ENCODE data around the gene GAB1.
A peak's percentile ranks its signal among the peaks of the same experiment; 100 is the strongest.

GAB1 gene

DNA sequence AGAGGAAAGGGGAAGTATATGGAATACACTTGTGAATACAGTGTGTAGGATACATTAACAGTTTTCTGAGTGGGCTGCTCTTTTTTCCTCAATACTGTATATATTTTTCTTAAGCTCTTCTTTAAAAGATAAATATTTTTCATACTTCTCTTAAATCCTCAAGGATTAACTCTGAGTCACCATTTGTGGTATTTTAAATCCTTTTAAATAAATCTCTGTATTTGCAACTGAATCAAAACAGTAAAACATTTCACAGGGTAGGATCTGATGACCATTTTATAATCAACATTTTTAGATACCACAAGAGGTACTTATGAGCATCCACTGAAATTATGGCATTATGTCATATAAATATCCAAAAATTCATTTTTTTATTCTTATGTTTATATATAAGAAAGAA is 87.6 kb downstream of the GAB1 start:
- DNase-seq, result peak; percentile 18

DNA sequence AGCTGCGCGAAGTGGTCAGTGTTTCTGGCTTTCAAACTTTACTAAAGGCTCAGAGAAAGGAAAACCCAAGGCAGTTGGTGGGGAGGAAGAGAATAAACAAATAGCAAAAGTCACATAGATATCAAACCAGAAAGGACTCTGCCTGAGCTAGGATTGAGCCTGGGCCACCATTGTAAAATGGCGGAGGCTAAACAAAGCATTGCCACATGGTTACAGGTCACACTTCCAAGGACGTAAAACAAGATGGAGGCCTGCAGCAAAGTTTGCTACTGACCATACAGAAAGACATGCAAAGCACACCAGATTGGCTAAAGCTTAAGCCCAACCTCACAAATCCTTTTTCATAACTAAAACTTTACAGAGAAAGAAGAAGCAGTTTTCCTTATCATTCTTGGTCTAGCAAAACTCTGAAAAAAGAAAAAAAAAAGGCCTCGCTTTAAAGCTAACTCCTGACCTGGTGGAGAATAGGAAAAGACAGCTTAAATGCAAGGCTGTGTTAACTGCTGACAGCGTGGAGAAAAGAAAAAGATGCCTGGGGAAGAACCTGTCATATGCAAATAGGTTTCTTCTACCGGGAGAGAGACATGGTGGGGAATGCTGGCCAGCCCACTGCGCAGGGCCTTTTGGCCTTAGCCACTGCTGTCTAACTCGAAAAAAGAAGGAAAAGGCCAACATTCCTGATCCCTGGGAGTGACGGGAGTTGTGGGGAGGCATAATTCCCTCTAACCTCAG is 95.0 kb downstream of the GAB1 start:
- no peak for DNase-seq

DNA sequence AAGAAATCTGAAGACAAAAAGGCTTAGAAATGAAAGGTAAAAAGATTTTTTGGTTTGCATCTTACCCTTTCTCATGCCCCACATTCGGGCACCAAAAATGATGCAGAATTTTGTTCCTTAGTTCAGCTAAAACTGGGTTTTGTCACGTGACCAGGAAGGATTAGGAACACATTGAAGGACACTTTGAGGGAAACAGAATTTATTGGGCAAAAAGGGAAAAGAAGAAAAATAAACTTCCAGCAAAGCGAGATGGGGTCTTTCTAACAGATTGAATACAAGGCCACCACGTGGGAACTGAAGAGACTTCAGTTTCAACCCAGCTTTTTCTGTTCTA is 95.5 kb downstream of the GAB1 start:
- DNase-seq, result no peak

DNA sequence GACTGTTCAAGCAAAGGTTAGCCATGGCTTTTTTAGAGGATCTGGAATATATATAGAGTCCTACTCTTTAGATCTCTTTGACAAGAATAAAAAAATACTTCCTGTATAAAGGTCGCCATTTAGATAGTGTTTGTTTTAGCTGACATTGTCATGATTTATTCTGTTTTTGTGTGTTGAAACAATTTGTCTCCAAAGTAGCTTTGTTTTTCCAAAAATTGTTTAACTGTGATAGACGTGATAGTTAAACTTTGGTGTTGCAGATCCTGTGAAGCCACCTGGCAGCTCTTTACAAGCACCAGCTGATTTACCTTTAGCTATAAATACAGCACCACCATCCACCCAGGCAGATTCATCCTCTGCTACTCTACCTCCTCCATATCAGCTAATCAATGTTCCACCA is 96.6 kb downstream of the GAB1 start:
- no peak for DNase-seq

DNA sequence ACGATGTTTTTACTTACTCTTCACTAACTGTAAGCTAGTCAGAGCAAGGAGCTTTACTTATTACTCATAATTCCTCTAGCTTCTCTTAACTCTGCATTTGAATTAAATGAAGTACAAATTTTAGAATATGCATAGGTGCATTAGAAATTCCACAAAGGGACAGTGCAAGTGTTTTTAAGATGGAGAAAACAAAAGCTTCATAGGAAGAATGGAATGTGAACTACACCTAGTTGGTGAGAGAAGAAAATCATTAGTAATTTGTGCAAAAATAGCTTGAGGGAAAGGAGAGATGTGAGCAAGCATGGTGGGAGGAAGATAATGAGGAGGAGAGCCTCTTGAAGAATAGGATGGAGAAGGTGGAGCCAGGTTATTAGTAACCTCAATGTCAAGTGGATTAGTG is 99.3 kb downstream of the GAB1 start:
- no peak for DNase-seq

DNA sequence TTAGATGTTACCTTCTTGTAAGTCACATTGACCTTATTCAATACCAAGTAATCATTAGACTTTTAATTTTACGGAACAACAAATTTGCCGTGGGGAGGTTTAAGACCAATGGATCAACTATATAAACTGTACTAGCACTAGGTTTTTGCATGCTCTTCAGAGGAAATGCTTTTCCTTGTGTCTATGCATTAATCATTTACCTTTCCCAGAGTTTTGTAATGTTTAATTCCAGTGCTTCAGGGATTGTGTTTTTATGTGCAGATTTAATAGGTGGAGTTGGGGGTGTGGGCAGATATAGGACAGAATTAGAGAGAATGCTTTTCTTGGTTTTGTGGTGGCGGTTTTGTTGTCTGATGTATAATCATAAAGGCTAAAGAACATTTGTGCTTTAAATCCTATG is 100.8 kb downstream of the GAB1 start:
- no peak for DNase-seq

DNA sequence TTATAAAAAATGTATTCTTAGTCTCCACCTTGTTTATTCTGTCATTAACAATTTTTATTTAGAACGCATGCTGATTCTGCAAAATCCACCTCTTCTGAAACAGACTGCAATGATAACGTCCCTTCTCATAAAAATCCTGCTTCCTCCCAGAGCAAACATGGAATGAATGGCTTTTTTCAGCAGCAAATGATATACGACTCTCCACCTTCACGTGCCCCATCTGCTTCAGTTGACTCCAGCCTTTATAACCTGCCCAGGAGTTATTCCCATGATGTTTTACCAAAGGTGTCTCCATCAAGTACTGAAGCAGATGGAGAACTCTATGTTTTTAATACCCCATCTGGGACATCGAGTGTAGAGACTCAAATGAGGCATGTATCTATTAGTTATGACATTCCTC is 101.3 kb downstream of the GAB1 start:
- DNase-seq, result no peak

DNA sequence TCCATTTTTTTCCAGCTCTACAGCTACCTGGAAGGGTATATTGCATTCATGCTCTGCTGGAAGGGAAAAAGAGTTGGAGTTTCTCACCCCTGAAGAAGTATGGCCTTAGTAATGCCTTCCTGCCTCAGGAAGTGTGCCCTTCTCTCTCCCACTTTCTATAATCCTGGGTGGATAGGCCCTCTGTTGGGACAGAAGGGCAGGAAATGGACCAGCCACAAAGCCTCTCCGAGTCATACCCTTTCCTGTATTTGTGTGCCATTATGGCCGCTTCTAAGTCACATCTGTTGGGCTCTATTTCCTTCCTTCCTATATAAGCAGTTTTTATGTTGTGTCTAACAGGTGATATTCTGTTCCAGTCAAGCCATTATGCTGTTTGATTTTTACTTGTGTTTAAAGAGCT is 102.0 kb downstream of the GAB1 start:
- DNase-seq, result peak; percentile 2

DNA sequence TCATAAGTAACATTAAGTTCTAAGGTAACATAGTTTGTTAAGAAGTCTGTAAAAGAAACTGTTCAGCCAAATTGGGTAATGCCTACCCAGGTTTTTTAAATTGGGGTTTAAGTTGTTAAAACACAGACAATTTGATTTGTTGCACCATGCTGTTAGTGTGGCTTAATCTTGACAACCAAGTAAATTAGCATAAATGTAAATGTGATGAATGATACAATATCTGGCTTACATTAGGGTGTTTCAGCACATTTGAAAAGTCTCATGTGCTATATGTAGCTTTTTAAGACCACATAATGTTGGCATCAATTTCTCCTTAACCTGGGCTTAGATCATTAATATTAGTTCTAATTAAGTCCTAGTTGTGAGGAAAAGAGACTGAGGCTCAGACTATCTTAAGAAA is 104.4 kb downstream of the GAB1 start:
- DNase-seq, result no peak

DNA sequence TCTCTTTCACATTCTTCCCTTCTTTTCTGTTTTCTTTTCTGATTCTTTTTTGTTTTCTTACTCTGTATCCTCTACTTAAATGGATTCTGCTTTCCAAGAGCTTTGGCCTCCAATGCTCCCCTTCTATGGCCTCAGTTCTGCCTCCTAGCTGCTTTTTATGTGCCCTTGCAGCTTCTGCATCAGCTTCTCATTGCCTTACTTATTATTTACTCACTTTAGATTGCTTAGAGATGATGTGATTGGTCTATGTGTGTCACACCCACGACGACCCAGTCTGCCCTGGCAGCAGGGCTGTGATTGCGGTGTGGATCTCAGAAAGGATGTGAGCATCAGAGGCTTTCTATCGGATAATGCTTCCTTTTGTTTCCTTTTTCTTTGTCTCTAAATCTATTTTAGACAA is 105.0 kb downstream of the GAB1 start:
- DNase-seq, result no peak

DNA sequence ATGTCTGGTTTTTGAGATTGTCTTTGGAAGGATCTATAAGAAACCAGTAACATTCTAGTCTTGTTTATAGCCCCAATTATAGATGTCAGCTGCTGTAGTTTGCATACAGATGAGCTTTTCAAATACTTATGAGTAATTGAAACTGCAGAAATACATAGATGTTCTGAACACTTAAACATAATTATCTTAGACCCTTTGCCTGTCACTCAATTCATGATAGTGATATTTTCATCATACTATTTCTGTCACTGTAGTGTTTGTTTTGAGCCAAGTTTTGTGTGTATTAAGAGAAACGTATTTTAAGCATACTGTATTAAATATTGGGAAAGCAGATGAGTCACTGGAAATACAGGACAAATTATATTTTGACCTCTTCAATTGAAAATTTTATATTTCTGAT is 107.1 kb downstream of the GAB1 start:
- DNase-seq, result no peak

DNA sequence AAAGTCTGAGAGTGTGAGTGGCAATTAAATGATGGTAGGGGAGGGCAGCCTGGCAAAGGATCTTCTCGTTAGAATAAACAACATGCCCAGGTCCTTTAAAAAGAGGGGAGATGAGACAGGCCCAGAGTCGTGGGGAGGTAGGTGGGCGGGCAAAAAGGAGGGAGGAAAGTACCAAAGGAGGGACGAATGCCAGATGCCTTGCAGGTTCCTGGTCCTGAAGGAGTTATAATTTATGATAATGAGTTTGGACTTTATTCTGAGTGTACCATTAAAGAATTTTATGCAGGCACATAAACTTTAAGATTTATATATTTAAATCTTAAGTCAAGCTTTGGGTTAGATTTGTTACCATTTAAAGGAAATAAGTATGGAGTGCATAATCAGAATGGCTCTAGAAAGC is 114.5 kb downstream of the GAB1 start:
- DNase-seq, result no peak

DNA sequence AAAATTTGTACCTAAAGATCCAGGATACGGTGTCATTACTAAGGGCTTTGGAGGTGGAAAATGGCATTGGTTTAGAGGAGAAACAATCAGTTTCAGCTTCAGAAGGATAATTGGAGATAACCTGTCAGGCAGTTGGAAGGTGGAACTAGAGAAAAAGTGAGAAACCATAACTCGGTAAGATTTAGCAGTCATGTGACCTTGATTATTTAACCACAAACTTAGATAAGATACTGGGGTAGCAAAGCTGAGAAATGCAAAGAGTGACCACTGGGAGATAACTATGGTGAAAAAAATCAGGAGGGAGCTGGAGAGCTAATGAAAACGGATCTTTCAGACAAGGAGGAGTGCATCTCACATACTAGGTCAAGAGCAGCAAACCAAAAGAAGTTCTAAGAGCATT is 118.5 kb downstream of the GAB1 start:
- DNase-seq, result no peak

DNA sequence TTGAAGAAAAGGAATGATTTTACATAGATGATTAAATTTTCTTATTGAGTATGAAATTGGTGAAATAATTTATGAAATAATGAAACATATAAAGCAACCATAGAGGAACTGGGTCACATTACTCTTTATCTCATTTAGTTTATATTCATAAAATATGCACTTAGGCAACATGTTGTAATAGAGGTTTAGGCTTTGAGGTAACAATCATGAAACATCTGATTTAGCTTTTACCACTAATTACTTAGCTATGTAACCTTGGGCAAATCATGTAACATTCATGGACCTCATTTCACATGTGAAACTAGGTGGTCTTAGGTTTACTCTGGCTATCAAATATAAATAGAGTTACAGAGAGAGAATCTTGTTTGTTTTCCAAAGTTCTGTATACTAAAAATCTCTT is 122.3 kb downstream of the GAB1 start:
- DNase-seq, result no peak

DNA sequence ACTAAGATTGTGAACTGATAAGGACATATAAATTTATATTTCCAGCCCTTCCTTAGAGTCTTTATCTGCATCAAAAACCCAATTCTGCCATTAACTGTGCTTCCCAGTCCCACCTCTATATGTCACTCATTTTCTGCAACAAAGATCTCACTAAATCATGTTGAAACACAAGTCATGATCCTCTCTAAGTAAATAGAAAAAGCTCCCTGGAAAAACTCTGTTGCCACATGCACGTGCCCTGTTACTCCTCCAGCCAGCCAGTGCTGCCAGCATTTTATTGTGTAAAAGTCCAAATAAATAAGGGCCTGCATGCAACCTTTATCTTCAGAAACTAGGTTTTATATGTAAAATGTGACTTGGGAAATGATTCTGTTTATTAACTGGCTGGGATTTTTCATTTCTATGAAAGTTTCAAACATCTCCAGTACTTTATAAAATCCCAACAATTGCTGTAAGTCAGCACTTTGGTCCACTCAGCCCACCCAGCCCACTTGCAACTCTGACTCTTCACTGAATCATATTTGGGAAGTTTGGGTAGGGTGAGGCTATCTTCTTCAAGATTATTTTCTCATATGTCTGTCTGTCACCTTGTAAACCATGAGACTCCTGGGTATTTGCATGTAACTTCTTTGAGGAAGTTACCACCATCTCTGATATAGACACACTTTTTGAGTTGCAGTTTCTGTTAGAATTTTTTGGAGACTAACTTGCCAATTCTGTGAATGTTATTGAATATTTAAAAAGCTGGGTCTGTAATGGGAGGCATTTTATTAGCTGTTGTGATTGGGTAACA is 136.9 kb downstream of the GAB1 start:
- DNase-seq, result no peak

DNA sequence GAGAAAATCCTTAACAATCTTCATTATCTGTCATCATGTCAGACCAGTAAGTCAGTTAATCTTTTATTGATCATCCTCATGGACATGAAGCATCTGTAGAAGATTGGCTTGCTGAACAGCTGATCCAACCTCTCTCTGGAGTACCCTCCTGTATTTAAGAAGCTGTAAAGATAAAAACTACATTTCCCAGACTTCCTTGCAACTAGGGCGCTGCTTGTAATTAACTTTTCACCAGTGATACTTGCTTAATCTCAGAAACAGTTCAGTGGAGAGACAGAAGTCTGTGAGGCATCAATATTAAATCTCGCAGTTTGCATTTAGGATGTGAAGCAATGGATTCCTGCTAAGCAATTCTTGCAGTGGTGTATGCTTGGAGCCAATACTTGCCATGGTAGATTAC is 140.8 kb downstream of the GAB1 start:
- no peak for DNase-seq

DNA sequence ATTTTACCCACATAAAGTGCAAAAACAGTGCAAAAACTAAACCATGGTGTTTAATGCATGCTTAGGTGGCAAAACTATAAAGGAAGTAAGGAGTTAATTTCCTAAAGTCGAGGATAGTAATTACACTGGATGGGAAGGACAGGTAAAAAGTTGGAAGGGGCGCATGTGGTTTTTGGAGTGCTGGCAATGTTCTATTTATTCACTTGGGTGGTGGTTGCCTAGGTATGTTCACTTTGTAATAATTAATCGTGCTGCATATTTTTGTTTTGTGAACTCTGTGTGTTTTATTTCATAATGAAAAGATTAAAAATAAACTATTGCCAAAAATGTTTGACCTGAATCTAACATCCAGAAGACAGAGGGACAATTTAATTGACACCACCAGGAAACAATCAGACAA is 144.7 kb downstream of the GAB1 start:
- no peak for DNase-seq

DNA sequence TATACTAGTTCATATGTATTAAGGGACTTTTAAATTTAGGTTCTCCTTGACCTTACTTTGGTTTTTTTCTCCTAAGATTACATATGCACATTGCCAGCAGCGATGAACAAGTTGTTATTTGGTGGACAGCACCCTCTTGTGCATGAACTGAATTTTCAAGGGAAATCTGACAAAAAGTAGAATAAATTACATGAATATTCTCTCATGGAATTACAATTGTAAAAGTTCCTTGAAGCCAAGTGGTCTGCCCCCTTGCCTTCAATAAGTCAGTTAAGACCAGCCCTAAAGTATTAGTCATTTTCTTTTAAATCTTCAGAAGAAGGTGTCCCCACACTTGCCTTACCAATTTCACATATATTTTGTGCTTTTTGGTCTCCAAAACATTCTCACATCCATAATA is 146.2 kb downstream of the GAB1 start:
- DNase-seq, result no peak

DNA sequence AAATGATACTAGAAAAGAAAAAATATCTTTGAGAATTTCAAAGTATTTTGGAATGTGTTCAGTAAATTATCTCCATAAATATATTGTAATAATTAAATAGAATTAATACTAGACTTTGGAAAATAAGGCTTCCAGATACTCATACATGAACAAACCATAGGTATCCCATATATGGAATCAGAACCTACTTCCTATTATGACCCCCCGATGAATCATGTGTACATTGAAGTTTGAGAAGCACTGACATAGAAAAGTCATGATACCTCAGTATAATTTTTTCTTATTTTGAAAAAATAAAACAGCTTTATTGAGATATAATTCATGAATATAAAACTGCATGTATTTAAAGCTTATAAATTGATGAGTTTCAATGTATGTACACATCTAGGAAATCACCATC is 149.6 kb downstream of the GAB1 start:
- DNase-seq, result no peak

DNA sequence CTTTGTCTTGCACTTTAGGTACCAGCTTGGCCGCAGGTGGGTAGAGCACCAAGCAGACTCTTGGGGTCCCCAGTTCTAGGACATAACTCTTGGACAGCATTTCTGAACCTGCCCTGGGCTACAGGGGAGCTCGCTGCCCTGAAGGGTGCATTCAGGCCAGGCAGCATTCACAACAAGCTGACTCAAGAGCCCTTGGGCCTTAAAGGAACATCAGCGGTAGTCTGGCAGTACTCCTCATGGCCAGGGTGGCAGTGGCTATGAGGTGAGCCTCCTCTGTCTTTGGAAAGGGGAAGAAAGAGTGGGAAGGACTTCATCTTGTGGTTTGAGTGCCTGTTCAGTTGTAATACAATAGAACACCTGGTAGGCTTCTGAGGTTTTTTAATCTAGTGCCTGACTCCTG is 152.0 kb downstream of the GAB1 start:
- no peak for DNase-seq

DNA sequence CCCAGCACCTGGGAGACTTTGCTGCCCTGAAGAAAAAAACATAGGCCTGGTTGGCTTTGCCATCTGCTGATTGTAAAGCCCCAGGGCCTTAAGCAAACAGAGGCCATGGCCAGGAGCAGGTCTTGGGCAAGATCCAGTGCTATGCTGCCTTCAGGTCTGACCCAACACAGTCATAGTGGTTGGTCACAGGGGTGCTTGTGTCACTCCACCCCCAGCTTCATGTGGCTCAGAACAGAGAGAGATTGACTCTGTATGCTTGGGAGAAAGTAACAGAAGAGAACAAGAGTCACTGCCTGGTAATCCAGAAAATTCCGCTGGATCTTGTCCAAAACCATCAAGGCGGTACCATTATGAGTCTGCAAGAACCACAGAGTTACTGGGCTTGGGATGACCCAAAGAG is 152.4 kb downstream of the GAB1 start:
- no peak for DNase-seq

DNA sequence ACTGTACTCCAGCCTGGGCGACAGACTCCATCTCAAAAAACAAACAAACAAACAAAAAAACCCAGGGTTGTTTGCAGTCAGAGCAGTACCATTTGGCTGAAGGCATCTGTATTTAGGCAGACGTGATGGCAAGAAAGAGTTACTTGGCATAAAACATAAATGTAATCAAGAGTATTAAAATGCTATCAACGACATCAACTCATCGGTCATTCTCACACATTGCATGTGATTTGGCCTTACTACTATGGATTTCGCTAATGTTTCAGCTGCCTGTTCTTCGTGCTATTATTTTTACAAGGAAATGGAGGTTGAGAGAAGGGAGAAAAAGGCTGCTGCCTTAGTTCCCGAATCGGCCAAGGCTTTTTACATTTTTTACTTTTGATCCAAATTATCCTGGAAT is 161.3 kb downstream of the GAB1 start:
- no peak for DNase-seq

DNA sequence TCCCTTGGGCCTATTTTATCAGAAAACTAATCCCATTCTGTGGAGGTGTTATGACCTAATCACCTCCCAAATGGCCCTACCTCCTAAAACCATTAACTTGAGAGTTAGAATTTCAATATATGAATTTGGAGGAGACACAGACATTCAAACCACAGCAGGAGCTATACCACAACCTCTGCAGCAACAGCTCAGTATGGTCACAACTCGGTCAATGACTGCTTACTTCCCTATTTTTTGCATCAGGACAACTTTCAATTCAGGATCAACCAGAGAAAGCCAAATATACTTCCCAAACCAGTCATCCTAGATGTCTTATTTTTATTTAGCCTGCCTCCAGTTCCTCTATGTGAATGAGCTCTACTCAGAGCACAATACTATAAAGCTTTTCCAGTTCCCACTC is 165.6 kb downstream of the GAB1 start:
- DNase-seq, result peak; percentile 83

DNA sequence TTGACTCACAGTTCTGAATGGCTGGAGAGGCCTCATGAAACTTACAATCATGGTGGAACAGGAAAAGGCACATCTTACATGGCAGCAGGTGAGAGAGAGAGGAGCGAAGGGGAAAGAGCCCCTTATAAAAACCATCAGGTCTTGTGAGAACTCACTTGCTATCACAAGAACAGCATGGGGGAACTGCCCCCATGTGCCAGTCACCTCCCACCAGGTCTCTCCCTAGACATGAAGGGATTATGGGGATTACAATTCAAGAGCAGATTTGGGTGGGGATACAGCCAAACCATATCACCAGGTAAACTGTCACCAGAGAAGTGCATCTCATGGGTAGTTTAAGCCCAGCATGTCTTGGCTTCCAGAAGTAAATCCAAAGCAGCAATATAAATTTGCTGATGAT is 169.4 kb downstream of the GAB1 start:
- DNase-seq, result no peak

DNA sequence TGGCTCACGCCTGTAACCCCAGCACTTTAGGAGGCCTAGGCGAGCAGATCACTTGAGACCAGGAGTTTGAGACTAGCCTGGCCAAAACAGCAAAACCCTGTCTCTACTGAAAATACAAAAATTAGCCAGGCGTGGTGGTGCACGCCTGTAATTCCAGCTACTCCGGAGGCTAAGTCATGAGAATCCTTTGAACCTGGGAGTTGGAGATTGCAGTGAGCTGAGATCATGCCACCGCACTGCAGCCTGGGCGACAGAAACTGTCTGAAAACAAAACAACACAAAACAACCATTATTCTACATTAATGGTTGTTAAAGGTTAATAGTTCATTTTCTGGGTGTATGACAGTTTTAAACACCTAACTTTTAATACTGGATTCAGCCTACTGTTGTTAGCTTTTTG is 175.2 kb downstream of the GAB1 start:
- DNase-seq, result no peak

All from MV-4-11 (cell line).